GM12875 (cell line): ENCODE measurements around the gene HOXA10.

Source experiments
- H3K4me3 ChIP-seq: one replicate; pipeline ENCODE4 v1.5.1; 2011; ENCODE audit warnings: low read depth, low read length, control low read depth
- CTCF ChIP-seq: IDR thresholded peaks from 2 replicates; pipeline ENCODE4 v1.5.1; 2011; ENCODE audit warnings: low read depth, mild to moderate bottlenecking, control low read depth, inconsistent platforms, low read length, moderate library complexity, borderline replicate concordance; ENCODE audit not compliant: insufficient read depth

The HOXA10 gene

GRCh38 chr7:27161721-27162560 is 12.2 kb downstream of the HOXA10 start:
- no peak for TF ChIP-seq CTCF
- no peak overlapping the region for H3K4me3 ChIP-seq

GRCh38 chr7:27161214-27161720 is 12.9 kb downstream of the HOXA10 start:
- TF ChIP-seq CTCF, result no peak
- H3K4me3 ChIP-seq, result no peak overlapping the region

GRCh38 chr7:27160546-27161213 is 13.4 kb downstream of the HOXA10 start:
- peak overlapping the region; percentile 65 for H3K4me3 ChIP-seq
- peak; percentile 98 for TF ChIP-seq CTCF

- peak overlapping the region; percentile 65 for H3K4me3 ChIP-seq
- no peak for TF ChIP-seq CTCF
These were observed 14.0 kb downstream of the HOXA10 start for GRCh38 chr7:27160145-27160545.

GRCh38 chr7:27159266-27160144 is 14.6 kb downstream of the HOXA10 start:
- no peak for TF ChIP-seq CTCF
- no peak overlapping the region for H3K4me3 ChIP-seq

GRCh38 chr7:27158436-27159265 is 15.5 kb downstream of the HOXA10 start:
- no peak for TF ChIP-seq CTCF
- H3K4me3 ChIP-seq, result no peak overlapping the region
